ENCODE measurements around the gene MEF2B.
"Not testable (repeated sequence)": the region's sequence is repeated elsewhere in the genome, so short reads cannot be mapped to it uniquely, and the experiment has no call there.

The MEF2B gene

GRCh38 chr19:19192910-19193423, 22.9 kb upstream of the MEF2B start:
- no peak for DNase-seq

GRCh38 chr19:19192078-19192882, 22.2 kb upstream of the MEF2B start, which contains the start of the genes BORCS8 and RFXANK:
TSS of gene BORCS8 (minus strand) at chr19:19192152. CDS start at chr19:19192117, 35 bp downstream.
TSS of gene RFXANK (plus strand) at chr19:19192258. CDS start at chr19:19193947, 1,689 bp downstream.
- DNase-seq = peak; percentile 97

- DNase-seq = no peak
Observed at GRCh38 chr19:19191768-19192077, 21.7 kb upstream of the MEF2B start.

GRCh38 chr19:19186742-19187141, 16.7 kb upstream of the MEF2B start:
- no peak for DNase-seq

GRCh38 chr19:19185853-19186740, 16.0 kb upstream of the MEF2B start:
- peak; percentile 28 for DNase-seq

GRCh38 chr19:19181488-19181998, 11.5 kb upstream of the MEF2B start:
- DNase-seq = no peak

GRCh38 chr19:19179548-19180441, 9.7 kb upstream of the MEF2B start:
- no peak for DNase-seq

- DNase-seq = no peak
Observed at GRCh38 chr19:19176950-19177349, 6.9 kb upstream of the MEF2B start.

GRCh38 chr19:19173243-19173642, 3.2 kb upstream of the MEF2B start:
- not testable (repeated sequence) for DNase-seq

- no peak for DNase-seq
Observed at GRCh38 chr19:19171821-19172532, 1.9 kb upstream of the MEF2B start.

GRCh38 chr19:19170873-19171672, 1.0 kb upstream of the MEF2B start:
- DNase-seq = no peak

GRCh38 chr19:19169236-19170052, 619 bp downstream of the MEF2B start:
- no peak for DNase-seq

GRCh38 chr19:19167612-19168011, 2.5 kb downstream of the MEF2B start:
- no peak for DNase-seq

- no peak for DNase-seq
Observed at GRCh38 chr19:19165396-19165795, 4.7 kb downstream of the MEF2B start.

- DNase-seq = no peak
Observed at GRCh38 chr19:19162495-19162894, 7.6 kb downstream of the MEF2B start.

- DNase-seq = no peak
Observed at GRCh38 chr19:19160461-19161035, 9.5 kb downstream of the MEF2B start.

- DNase-seq = no peak
Observed at GRCh38 chr19:19159534-19159933, 10.5 kb downstream of the MEF2B start.

- DNase-seq = no peak
Observed at GRCh38 chr19:19157808-19158207, 12.3 kb downstream of the MEF2B start.

- DNase-seq = no peak
Observed at GRCh38 chr19:19155495-19156219, 14.4 kb downstream of the MEF2B start.

Data from NCI-H524 treated with DMSO at 0.1 percent for 48 hours (cell line).